ENCODE results near the gene TEP1. TPM values are rescaled to one million over a fixed set of nuclear protein-coding genes. Genes with fewer than 3 reads are reported as not detected.
A peak's percentile ranks its signal among the peaks of the same experiment; 100 is the strongest.

Gene TEP1
- total and polyA plus RNA-seq, 2 of the 13 experiments (the other 11 are each of a cell fraction or from before 2014, with no cell fraction given), result 11.0 to 12.8 TPM

DNA sequence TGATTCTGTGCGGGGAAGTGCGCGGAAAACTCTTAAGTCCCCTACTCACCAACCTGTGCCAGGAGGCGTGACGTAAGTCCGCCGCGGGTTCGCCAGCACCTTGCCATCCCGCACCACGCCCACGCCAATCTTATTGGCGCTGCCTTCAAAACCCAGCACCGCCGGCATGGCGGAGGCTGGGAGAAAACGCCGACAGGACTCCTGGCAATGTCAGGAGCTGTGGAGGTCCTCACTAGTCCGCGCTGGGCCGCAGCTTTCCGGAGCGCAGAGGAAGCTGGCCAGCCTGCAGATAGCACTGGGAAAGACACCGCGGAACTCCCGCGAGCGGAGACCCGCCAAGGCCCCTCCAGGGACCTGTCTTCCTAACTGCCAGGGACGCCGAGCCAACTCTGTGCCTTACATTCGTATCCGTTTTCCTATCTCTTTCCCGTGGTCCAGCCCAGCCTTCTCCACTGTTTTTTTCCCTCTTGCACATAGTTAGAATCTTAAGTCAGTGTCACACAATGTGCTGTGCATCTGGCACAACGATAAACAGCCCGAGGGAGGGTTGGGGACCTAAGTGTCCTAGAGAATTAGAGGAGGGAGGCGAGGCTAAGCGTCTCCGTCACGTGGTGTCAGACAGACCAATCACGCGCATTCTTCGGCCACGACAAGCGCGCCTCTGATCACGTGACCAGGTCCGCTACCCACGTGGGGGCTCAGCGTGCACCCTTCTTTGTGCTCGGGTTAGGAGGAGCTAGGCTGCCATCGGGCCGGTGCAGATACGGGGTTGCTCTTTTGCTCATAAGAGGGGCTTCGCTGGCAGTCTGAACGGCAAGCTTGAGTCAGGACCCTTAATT lies 41.4 kb upstream of the TEP1 start, which contains the start of the genes APEX1 and OSGEP (continued):
- TF ChIP-seq PITX1 (CRISPR knock-in tag; IDR thresholded peaks at IDR 0.05) (peak; percentile 65; the same call in 1 of the 2 replicates), ZBTB8A (CRISPR knock-in tag; IDR thresholded peaks at IDR 0.05; ENCODE audit: borderline replicate concordance, low read depth) (peak; percentile 86), FOXK1 (CRISPR knock-in tag; IDR thresholded peaks at IDR 0.05; ENCODE audit: borderline replicate concordance, low read depth) (peak; percentile 87), CCDC6 (CRISPR knock-in tag; IDR thresholded peaks at IDR 0.05) (peak; percentile 50), EZH2 (conservative IDR thresholded peaks at IDR 0.05; ENCODE audit: low read depth, low read length) (no peak), ZFP36L1 (CRISPR knock-in tag; IDR thresholded peaks at IDR 0.05) (no peak), ZFP41 (CRISPR knock-in tag; IDR thresholded peaks at IDR 0.05; ENCODE audit: borderline replicate concordance) (peak; percentile 20; the same call in 1 of the 2 replicates), ZNF451 (CRISPR knock-in tag; IDR thresholded peaks at IDR 0.05) (peak; percentile 78), MEIS2 (CRISPR knock-in tag; IDR thresholded peaks at IDR 0.05) (peak; percentile 39), TRAFD1 (CRISPR knock-in tag; IDR thresholded peaks at IDR 0.05; ENCODE audit: borderline replicate concordance) (0 out of 2 replicates have a peak, but pooled peaks have one; percentile 59), NR2F6 (IDR thresholded peaks at IDR 0.05) (peak; percentile 21; the same call in 1 of the 2 replicates), NR2F6 (CRISPR knock-in tag; IDR thresholded peaks at IDR 0.05) (peak; percentile 59; the same call in 1 of the 2 replicates), NFIB (CRISPR knock-in tag; IDR thresholded peaks at IDR 0.05; ENCODE audit: borderline replicate concordance) (no peak), ZNF614 (CRISPR knock-in tag; IDR thresholded peaks at IDR 0.05; ENCODE audit: borderline replicate concordance) (peak; percentile 21; the same call in 1 of the 2 replicates), ZNF460 (CRISPR knock-in tag; IDR thresholded peaks at IDR 0.05; ENCODE audit: borderline replicate concordance) (peak; percentile 15; the same call in 1 of the 2 replicates), SMAD3 (CRISPR knock-in tag; IDR thresholded peaks at IDR 0.05) (peak; percentile 81), PHB2 (IDR thresholded peaks at IDR 0.05; ENCODE audit: partially characterized antibody) (no peak), FOXM1 (CRISPR knock-in tag; IDR thresholded peaks at IDR 0.05) (no peak; the same call in 1 of the 2 replicates), ZNF768 (CRISPR knock-in tag; IDR thresholded peaks at IDR 0.05) (peak; percentile 70), SRSF9 (IDR thresholded peaks at IDR 0.05; ENCODE audit: borderline replicate concordance, insufficient read depth, low read depth, low read length, poor library complexity, severe bottlenecking) (no peak), KAT7 (CRISPR knock-in tag; IDR thresholded peaks at IDR 0.05; ENCODE audit: borderline replicate concordance) (no peak), ZBTB33 (CRISPR knock-in tag; IDR thresholded peaks at IDR 0.05) (peak; percentile 38; the same call in 1 of the 2 replicates), ZFX (CRISPR knock-in tag; IDR thresholded peaks at IDR 0.05; ENCODE audit: low read depth) (peak; percentile 95), ZNF33A (CRISPR knock-in tag; IDR thresholded peaks at IDR 0.05; ENCODE audit: borderline replicate concordance) (no peak)
